GM21423 (cell line): ENCODE measurements around the gene SPEG.

Source experiments
- ATAC-seq: cut with Tn5 transposase; IDR thresholded peaks from one replicate; pipeline ENCODE4 v1.9.1; 2021; ENCODE audit warnings: mild to moderate bottlenecking, moderate library complexity; ENCODE audit not compliant: unreplicated experiment

The SPEG gene

DNA sequence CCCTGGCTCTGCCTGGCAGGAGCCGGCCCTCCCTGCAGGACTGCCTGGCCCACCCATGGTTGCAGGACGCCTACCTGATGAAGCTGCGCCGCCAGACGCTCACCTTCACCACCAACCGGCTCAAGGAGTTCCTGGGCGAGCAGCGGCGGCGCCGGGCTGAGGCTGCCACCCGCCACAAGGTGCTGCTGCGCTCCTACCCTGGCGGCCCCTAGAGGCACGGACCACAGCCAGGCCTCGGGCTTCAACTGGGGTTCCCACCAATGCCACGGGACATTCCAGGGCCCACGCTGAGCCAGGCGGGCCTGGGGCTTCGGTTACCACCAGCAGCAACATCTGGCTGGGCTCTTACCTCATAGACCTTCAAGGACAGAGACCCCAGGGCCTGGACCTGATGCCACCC lies 57.9 kb downstream of the SPEG start:
- no peak for ATAC-seq

- ATAC-seq: no peak
Observed at GRCh38 chr2:219493086-219493485, 58.4 kb downstream of the SPEG start.

DNA sequence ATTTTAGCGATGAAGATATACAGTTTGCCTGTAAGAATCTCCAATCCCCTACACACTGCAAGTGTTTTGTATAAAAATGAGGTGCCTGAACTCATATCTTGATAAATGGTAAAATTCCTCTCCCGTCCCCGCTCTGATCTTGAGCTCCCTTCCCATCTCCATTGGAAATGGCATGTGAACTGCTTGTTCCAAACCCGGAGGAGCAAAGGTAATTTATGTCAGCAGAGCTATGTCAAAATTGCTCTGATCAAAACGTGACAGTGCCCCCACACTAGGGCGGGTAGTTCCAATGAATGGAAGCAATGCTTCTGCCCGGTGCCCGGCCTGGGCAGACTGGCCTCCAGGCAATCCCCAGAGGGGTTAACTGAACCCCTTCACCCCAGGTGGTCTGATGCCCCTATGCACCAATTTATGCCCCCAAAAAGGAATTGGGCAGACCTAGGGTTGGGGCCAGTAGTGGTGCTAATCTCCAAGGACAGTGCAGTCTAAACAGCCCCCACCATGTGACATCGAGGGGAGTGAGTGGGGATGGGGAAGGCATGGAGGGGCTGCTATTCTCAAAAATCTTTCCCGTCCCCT lies 60.4 kb downstream of the SPEG start:
- no peak for ATAC-seq

DNA sequence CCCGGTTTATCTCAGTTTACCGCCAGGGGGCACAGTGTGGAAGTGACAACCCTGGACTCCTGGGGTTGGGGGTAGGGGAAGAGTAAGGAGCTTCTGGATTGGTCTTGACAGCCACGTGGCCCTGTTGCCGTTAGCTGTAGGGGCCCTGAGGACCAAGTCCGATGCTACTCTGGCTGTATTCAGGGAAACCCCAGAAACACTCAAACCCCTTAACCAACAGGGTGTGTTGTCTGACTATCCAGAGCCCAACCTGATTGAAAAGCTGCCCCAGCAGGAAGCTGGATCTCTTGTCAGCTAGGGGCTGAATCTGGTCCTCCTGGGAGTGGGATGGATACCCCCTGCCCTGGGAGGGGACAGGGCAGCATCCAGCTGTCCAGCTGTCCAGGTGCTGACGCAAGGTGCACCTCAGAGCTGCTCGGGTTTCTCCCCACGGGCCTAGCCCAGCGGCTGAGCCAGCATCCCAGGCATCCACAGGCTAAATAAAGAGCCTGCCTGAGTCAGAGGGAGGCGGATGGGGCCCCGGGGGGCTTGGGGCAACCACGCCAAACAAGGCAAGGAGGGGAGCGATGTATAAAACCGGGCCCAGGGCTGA lies 61.0 kb downstream of the SPEG start:
- ATAC-seq: no peak

DNA sequence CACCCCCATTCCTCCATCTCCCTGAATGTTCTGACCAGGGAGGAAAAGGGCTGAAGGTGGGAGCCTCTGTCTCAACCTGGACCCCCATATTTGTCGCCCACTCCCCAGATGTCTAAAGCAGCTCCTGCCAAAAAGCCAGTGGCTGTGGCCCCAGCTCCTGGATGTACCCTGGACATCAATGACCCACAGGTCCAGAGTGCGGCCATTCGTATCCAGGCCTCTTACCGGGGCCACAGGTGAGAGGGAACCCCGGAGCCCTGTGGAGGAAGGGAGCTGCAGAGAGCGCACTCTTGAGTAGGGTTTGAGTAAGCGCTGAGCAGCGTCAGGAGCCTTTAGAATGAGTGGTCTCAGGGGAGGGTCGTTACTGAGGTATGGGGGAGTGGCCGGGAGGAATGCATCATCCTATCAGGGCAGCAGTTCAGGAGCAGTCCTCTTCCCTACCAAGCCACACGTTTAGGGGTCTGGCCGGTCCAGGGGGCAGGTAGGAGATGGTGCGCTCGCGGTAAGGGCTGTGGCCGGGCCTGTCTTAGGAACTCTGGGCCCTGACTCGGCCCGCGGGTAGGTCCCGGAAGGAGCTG lies 61.7 kb downstream of the SPEG start:
- ATAC-seq: no peak

GRCh38 chr2:219496825-219497494 lies 62.3 kb downstream of the SPEG start:
- no peak for ATAC-seq

GRCh38 chr2:219497495-219498279 lies 63.0 kb downstream of the SPEG start:
- no peak for ATAC-seq

DNA sequence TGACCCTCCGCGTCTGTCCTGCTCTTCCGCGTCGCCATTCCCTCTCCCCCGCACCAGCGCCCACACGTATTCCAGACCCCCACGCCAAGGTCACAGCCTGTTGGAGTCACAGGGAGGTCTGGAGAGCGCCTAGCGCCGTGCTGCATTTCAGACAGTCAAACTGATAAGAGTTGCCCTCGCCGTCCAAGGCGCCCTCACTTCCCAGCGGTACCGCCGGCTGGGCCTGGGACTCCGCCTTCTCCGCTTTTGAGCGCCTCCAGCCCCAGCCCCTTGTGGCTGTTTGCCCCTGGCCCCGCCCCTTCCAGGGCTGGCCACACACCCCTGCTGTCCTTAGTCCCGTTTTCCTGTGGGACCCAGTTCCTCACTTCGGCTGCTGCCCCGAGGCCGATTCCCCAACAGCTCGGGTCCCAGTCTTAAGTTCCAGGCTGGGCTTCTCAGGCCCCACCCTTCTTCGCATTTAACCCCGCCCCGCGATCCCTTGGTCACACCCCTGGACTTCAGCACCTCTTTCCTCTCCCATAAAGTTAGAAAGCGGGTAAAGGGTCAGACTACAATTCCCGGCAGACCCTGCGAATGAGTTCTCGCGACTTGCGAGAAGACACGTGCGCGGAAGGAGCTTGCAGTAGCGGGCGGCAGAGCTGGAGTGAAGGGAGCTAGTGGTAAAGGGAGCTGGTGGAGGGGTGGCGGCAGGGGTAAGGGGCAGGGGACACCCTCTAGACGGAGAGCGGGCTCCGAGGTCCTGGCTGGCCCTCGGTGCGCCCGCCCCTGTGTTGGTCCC lies 63.8 kb downstream of the SPEG start, which contains the start of gene GMPPA:
GMPPA (plus strand) TSS at position 612 of the 778 bp plus-strand sequence. CDS start 1,085 bp downstream, outside the sequence.
- ATAC-seq: peak; percentile 95

GRCh38 chr2:219499058-219499307 lies 64.3 kb downstream of the SPEG start:
- no peak for ATAC-seq

DNA sequence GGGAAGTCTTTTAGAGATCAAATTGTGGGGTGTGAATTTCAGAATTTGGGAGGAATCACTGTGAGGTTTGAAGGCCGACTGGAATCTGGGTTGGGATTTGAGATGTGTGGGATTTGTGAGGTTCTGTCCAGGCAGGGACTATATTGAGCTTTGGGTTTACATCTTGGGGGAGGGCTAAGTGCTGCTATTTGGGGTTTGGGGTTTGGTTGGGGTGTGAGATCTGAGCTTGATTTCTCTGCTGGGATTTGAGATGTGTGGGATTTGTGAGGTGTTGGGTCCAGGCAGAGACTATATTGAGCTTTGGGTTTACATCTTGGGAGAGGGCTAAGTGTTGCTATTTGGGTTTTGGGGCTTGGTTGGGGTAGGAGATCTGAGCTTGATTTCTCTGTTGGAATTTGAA lies 64.9 kb downstream of the SPEG start:
- ATAC-seq: no peak

DNA sequence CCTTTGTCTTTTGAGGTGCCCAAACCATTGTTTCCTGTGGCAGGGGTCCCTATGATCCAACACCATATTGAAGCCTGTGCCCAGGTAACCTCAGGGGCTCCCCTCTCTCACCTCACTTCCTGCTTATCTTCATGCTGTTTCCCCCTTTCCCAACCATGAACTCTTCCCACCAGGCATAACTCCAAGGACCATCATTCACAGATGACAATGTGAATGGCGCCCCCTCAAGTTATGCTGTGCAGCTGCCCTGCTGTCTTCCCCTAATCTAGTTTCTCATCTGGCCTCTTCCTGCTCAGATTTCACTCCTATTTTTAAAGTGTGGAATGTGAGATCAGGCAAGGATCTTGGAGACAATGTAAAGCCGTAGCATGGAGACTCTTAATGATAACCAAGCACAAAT lies 65.5 kb downstream of the SPEG start:
- no peak for ATAC-seq

GRCh38 chr2:219501849-219502248 lies 67.2 kb downstream of the SPEG start:
- ATAC-seq: no peak

- no peak for ATAC-seq
Observed at GRCh38 chr2:219502618-219503017, 68.0 kb downstream of the SPEG start.

DNA sequence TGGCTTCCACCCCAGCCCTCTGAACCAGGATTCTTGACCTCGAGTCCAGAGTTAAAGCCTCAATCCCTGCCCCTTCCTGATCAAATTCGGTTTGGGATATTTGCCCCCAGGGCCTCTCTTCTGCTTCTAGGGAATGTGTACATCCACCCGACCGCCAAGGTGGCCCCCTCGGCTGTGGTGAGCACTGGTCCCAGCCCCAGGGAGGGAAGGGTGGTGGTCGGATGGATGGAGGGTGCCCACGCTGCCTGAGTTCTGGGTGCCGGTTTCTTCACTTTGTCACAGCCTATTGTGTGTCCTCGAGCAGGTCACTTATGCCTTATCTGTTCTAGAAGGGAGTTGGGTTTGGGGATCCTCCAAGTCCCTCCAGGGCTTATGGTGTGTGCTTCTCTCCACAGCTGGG lies 70.9 kb downstream of the SPEG start:
- ATAC-seq: no peak

GRCh38 chr2:219506153-219506801 lies 71.6 kb downstream of the SPEG start:
- no peak for ATAC-seq

DNA sequence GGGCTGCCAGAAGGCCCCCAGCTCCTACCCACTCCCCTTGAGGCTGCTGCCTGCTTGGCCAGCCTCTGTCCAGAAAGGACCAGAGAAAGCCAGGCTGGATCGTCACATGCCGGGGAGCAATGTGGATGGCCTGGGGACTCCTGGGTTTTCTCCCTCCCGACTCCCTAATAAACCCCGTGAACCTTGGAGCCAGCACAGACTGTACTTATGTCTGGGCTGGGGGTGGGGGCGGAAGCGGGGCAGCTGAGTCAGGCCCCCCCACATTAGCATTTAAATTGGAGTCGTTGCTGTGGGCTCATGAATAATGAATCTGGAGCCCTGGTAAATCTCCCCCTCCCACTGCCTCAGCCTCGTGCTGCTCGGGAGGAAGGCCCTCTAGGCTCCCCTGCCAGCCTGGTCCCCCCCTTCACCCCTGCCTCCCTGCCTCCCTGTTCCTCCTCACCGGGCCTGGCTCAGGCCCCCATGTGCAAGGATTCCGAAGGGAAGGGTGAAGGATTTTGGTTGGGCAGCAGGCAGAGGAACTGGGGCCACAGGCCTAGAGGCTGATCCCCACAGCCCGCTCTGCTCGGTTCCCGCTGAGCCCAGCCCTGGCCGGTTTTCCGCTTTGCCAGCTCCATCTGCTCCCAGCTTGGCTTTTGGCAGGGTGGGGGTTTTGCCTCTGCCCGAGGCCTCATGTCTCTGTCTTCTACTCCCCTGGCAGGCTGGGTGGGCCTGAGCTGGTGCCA lies 72.3 kb downstream of the SPEG start:
- ATAC-seq: no peak

DNA sequence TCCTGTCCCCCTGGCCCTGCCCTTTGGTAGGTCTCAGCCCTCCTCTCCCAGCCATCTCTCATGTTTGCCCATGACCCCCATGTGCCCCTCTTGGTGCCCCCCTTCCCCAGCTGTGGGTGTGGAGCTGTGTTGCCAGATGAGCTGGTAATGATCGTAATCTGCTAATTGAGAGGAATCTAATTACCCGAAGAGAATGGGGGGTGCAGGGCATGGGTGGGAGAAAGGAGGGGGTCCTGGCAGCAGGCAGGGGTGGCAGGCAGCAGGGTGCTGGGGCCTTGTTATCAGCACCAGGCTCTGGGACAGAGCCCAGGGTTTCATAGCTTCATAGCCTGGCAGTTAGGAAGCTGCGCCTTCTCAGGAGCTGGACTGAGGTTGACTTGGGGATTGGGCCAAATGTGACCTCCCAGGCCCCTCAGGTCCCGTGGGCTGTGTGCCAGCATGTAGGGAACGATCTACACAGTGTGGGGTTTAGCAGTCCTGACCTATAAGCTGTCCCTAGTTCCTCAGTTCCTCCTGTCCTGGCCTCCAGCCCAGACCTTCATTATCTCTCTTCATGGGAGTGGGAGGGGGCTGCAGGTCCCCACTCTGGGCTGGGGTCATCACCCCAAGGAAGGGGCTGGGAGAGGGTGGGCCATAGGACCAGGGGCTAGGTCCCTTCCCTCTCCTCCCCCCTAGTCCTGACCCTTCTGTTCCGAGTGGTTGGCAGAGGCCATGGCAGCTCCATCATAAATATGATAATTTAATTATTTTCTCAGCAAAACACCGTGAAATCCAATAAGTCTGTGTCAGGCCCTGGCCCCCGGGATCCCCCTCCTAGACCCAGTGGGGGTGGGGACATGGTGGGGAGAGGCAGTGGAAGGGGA lies 73.2 kb downstream of the SPEG start:
- no peak for ATAC-seq

DNA sequence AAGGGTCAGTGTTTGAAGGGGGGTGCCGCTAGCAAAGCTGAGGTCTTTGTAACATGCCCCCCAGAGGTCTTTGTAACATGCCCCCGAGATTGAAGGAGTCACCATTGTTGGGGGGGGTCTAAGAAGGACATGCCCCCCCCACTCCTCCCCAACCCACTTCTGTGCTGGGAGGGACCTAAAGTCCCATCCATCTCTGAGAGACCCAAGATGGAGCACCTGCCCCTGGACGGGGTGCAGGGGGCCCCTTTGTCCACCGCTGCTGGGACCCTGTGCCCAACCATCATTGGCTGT lies 73.7 kb downstream of the SPEG start:
- no peak for ATAC-seq
